ENCODE results near the gene CEP104. TPM values are rescaled to one million over a fixed set of nuclear protein-coding genes. Genes with fewer than 3 reads are reported as not detected.

CEP104 gene
- total RNA-seq, 1 experiment from 2014 or later: 74.1 TPM

- peaks cover 5% of the 10 kb centered on the region for H3K36me3 Mint-ChIP-seq (ENCODE audit: insufficient read depth, unreplicated experiment)
- DNase-seq (ENCODE audit: unreplicated experiment): no peak
- H3K27me3 Mint-ChIP-seq (ENCODE audit: insufficient read depth, unreplicated experiment): no peaks in the 10 kb centered on the region
- H3K4me1 Mint-ChIP-seq (ENCODE audit: insufficient read depth, unreplicated experiment): peaks cover 5% of the 10 kb centered on the region
- POLR2A ChIA-PET: no interaction called here
- no peak overlapping the region for H3K4me3 Mint-ChIP-seq (ENCODE audit: unreplicated experiment)
- no peak for TF ChIP-seq CTCF (IDR thresholded peaks at IDR 0.05; ENCODE audit: unreplicated experiment)
- intact Hi-C loops (cut with micrococcal nuclease): no loop called here
- H3K27ac Mint-ChIP-seq (ENCODE audit: low read depth, unreplicated experiment): peak overlapping the region; percentile 23
- CTCF ChIA-PET: interaction anchor here (0.6 kb wide), 1 partner anchor 951 kb away, joined by 3 read pairs; no protein-coding TSS in a partner anchor
- H3K9me3 Mint-ChIP-seq (ENCODE audit: unreplicated experiment): no peaks in the 10 kb centered on the region
- BruUV-seq (replicated peaks): no TSS peak
Observed at GRCh38 chr1:3905266-3905952, 48.4 kb upstream of the CEP104 start.

GRCh38 chr1:3904843-3905185 is 47.8 kb upstream of the CEP104 start:
- CTCF ChIA-PET: no interaction called here
- no peak for DNase-seq (ENCODE audit: unreplicated experiment)
- Mint-ChIP-seq H3K27me3 (ENCODE audit: insufficient read depth, unreplicated experiment) (no peaks in the 10 kb centered on the region), H3K4me3 (ENCODE audit: unreplicated experiment) (no peak overlapping the region), H3K27ac (ENCODE audit: low read depth, unreplicated experiment) (no peak overlapping the region), H3K36me3 (ENCODE audit: insufficient read depth, unreplicated experiment) (peaks cover 5% of the 10 kb centered on the region), H3K4me1 (ENCODE audit: insufficient read depth, unreplicated experiment) (peaks cover 5% of the 10 kb centered on the region), H3K9me3 (ENCODE audit: unreplicated experiment) (no peaks in the 10 kb centered on the region)
- POLR2A ChIA-PET: no interaction called here
- intact Hi-C loops (cut with micrococcal nuclease): no loop called here
- BruUV-seq (replicated peaks): no TSS peak
- TF ChIP-seq CTCF (IDR thresholded peaks at IDR 0.05; ENCODE audit: unreplicated experiment): no peak

- H3K4me1 Mint-ChIP-seq (ENCODE audit: insufficient read depth, unreplicated experiment): peaks cover 5% of the 10 kb centered on the region
- H3K27me3 Mint-ChIP-seq (ENCODE audit: insufficient read depth, unreplicated experiment): no peaks in the 10 kb centered on the region
- POLR2A ChIA-PET: interaction anchor here (0.5 kb wide), 1 partner anchor 1766 kb away, joined by 3 read pairs; no protein-coding TSS in a partner anchor
- intact Hi-C loops (cut with micrococcal nuclease): no loop called here
- no peak overlapping the region for H3K4me3 Mint-ChIP-seq (ENCODE audit: unreplicated experiment)
- H3K27ac Mint-ChIP-seq (ENCODE audit: low read depth, unreplicated experiment): no peak overlapping the region
- TF ChIP-seq CTCF (IDR thresholded peaks at IDR 0.05; ENCODE audit: unreplicated experiment): no peak
- peaks cover 5% of the 10 kb centered on the region for H3K36me3 Mint-ChIP-seq (ENCODE audit: insufficient read depth, unreplicated experiment)
- BruUV-seq (replicated peaks): no TSS peak
- H3K9me3 Mint-ChIP-seq (ENCODE audit: unreplicated experiment): no peaks in the 10 kb centered on the region
- no peak for DNase-seq (ENCODE audit: unreplicated experiment)
- CTCF ChIA-PET: interaction anchor here (0.6 to 0.9 kb wide), 2 partner anchors 923 to 1842 kb away, joined by 4 read pairs; no protein-coding TSS in a partner anchor
Observed at GRCh38 chr1:3904006-3904842, 47.2 kb upstream of the CEP104 start.

Data from MCF 10A (cell line).